Esophagus squamous epithelium (tissue), 5 donors: ENCODE measurements around the gene ZNFX1. TPM values are rescaled to one million over a fixed set of nuclear protein-coding genes. Genes with fewer than 3 reads are reported as not detected.

Experiments used
- DNase-seq: peaks from one replicate; lab custom pipeline; 2025; lab: John Stamatoyannopoulos, UW
- H3K27ac ChIP-seq, 4 donors: fragments of 200-600 bp; sonication (generic); one replicate each; pipeline ENCODE4 v1.5.1; 2016 to 2019; ENCODE audit warnings: mild to moderate bottlenecking in 1 of 4
- H3K27me3 ChIP-seq, 4 donors: fragments of 200-600 bp; sonication (generic); 1 replicate in 3 of 4; 2 replicates in 1 of 4; pipeline versions ENCODE4 v1.5.1 to v1.6.0; 2017 to 2021; ENCODE audit warnings: antibody characterized with exemption in 1 of 4
- H3K36me3 ChIP-seq, 3 donors: fragments of 200-600 bp; sonication (generic); one replicate each; pipeline ENCODE4 v1.5.1; 2016 to 2019
- H3K4me1 ChIP-seq, 3 donors: fragments of 200-600 bp; sonication (generic); one replicate each; pipeline ENCODE4 v1.5.1; 2017 to 2019
- H3K4me3 ChIP-seq, 4 donors: fragments of 200-600 bp; sonication (generic); 1 replicate in 3 of 4; 2 replicates in 1 of 4; pipeline ENCODE4 v1.5.1; 2016 to 2019; ENCODE audit warnings: mild to moderate bottlenecking in 2 of 4, moderate library complexity in 1 of 4
- H3K9me3 ChIP-seq, 3 donors: fragments of 200-600 bp; sonication (generic); one replicate each; pipeline ENCODE4 v1.5.1; 2016 to 2019
- CTCF ChIP-seq, 6 experiments: fragments of 450-650 bp in 4 of 6; fragments of 200-600 bp in 2 of 6; sonication (generic) in 2 of 6; IDR thresholded peaks; one replicate each; pipeline ENCODE4 v1.5.1; 2016 to 2019; ENCODE audit warnings: antibody characterized with exemption in 6 of 6, mild to moderate bottlenecking in 4 of 6, moderate library complexity in 4 of 6
- POLR2A ChIP-seq, 4 donors: fragments of 450-650 bp; IDR thresholded peaks; one replicate each; pipeline ENCODE4 v1.6.1; 2017; ENCODE audit warnings: antibody characterized with exemption in 4 of 4, mild to moderate bottlenecking in 4 of 4, moderate library complexity in 3 of 4
- WGBS, 2 donors: methylation state at CpG; one replicate each; pipeline ENCODE4 v1.1.5; 2018; 5-methylcytosine and 5-hydroxymethylcytosine counted together
- intact Hi-C: fragments of 100-400 bp; cut with DNase I; formaldehyde crosslinking; loops from one replicate; pipeline ENCODE4 v1.15.0; 2022
- total RNA-seq, 4 donors: library from RNA; depleted of rRNA; stranded (reverse); fragments of >200 nt; gene quantifications; one replicate each; pipeline ENCODE4 v1.1.0, GENCODE V29; 2016
- donor health status: DM: yes; HTN: yes; CAD: no.

ZNFX1 gene
- total RNA-seq, 4 donors from 2014 or later = 12.8 to 25.2 (median 17.9) TPM

- DNase-seq = no peak
- H3K4me3 ChIP-seq = peak overlapping the region in 1 of 4 donors; percentile 94
- WGBS, 2 donors = 59 to 63% methylated on average over 20 of the region's 20 CpGs
- H3K9me3 ChIP-seq = peaks cover 0 to 79% (median 46%) of the 10 kb centered on the region in 3 donors
- intact Hi-C loops = no loop called here
- H3K4me1 ChIP-seq = peaks cover 0 to 73% (median 42%) of the 10 kb centered on the region in 3 donors
- TF ChIP-seq POLR2A (IDR thresholded peaks at IDR 0.05) = no peak
- TF ChIP-seq CTCF (IDR thresholded peaks at IDR 0.05) = no peak
- no peaks in the 10 kb centered on the region for H3K27me3 ChIP-seq
- peak overlapping the region in 1 of 4 donors; percentile 5 for H3K27ac ChIP-seq
- peaks cover 71 to 86% (median 73%) of the 10 kb centered on the region in 3 donors for H3K36me3 ChIP-seq
These were observed 4.8 kb upstream of the ZNFX1 start for GRCh38 chr20:49282584-49283171.

GRCh38 chr20:49281913-49282467, 4.1 kb upstream of the ZNFX1 start:
- no peak for DNase-seq
- Histone ChIP-seq H3K9me3 (peaks cover 0 to 72% (median 43%) of the 10 kb centered on the region in 3 donors), H3K4me1 (peaks cover 0 to 71% (median 40%) of the 10 kb centered on the region in 3 donors), H3K27ac (peak overlapping the region in 2 of 4 donors; percentile 5 to 6), H3K36me3 (peaks cover 66 to 79% (median 66%) of the 10 kb centered on the region in 3 donors), H3K4me3 (peak overlapping the region in 1 of 4 donors; percentile 94), H3K27me3 (no peaks in the 10 kb centered on the region)
- TF ChIP-seq POLR2A (IDR thresholded peaks at IDR 0.05) (no peak), CTCF (IDR thresholded peaks at IDR 0.05) (no peak)
- intact Hi-C loops = no loop called here
- WGBS, 2 donors = 58 to 77% methylated on average over 9 of the region's 9 CpGs

- intact Hi-C loops = no loop called here
- Histone ChIP-seq H3K4me3 (peak overlapping the region; percentile 86 to 97 (median 92)), H3K27ac (peak overlapping the region in 2 of 4 donors; percentile 9 to 95), H3K36me3 (peaks cover 59 to 72% (median 59%) of the 10 kb centered on the region in 3 donors), H3K27me3 (no peaks in the 10 kb centered on the region), H3K4me1 (peaks cover 5 to 77% (median 46%) of the 10 kb centered on the region in 3 donors), H3K9me3 (peaks cover 0 to 65% (median 36%) of the 10 kb centered on the region in 3 donors)
- no peak for DNase-seq
- TF ChIP-seq CTCF (IDR thresholded peaks at IDR 0.05) = no peak
- no peak for TF ChIP-seq POLR2A (IDR thresholded peaks at IDR 0.05)
- WGBS, 2 donors = 45 to 52% methylated on average over 12 to 13 of the region's 13 CpGs
These were observed 3.4 kb upstream of the ZNFX1 start for GRCh38 chr20:49281059-49281912.

GRCh38 chr20:49280463-49281058, 2.7 kb upstream of the ZNFX1 start:
- peaks cover 11 to 81% (median 53%) of the 10 kb centered on the region in 3 donors for H3K4me1 ChIP-seq
- WGBS, 2 donors = 33 to 45% methylated on average over 6 of the region's 6 CpGs
- peaks cover 0 to 58% (median 29%) of the 10 kb centered on the region in 3 donors for H3K9me3 ChIP-seq
- H3K4me3 ChIP-seq = peak overlapping the region; percentile 86 to 97 (median 92)
- no peaks in the 10 kb centered on the region for H3K27me3 ChIP-seq
- peaks cover 51 to 64% (median 52%) of the 10 kb centered on the region in 3 donors for H3K36me3 ChIP-seq
- DNase-seq = no peak
- TF ChIP-seq POLR2A (IDR thresholded peaks at IDR 0.05) (no peak), CTCF (IDR thresholded peaks at IDR 0.05) (no peak)
- peak overlapping the region in 3 of 4 donors; percentile 9 to 95 (median 95) for H3K27ac ChIP-seq
- intact Hi-C loops = no loop called here
